ENCODE data around the gene RBBP5.

The RBBP5 gene

GRCh38 chr1:205128050-205128449 is 6.3 kb upstream of the RBBP5 start:
- no peak for DNase-seq

- no peak for DNase-seq
Observed at GRCh38 chr1:205127646-205128045, 5.9 kb upstream of the RBBP5 start.

- no peak for DNase-seq
Observed at GRCh38 chr1:205124726-205125125, 2.9 kb upstream of the RBBP5 start.

GRCh38 chr1:205122489-205122882 is 708 bp upstream of the RBBP5 start:
- no peak for DNase-seq

- DNase-seq = no peak
Observed at GRCh38 chr1:205118752-205119151, 3.0 kb downstream of the RBBP5 start.

- no peak for DNase-seq
Observed at GRCh38 chr1:205111354-205111753, 10.4 kb downstream of the RBBP5 start.

- no peak for DNase-seq
Observed at GRCh38 chr1:205109711-205110110, 12.1 kb downstream of the RBBP5 start.

- DNase-seq = no peak
Observed at GRCh38 chr1:205109269-205109668, 12.5 kb downstream of the RBBP5 start.

- DNase-seq = no peak
Observed at GRCh38 chr1:205108464-205108863, 13.3 kb downstream of the RBBP5 start.

- DNase-seq = no peak
Observed at GRCh38 chr1:205107327-205107726, 14.5 kb downstream of the RBBP5 start.

GRCh38 chr1:205102404-205102803 is 19.4 kb downstream of the RBBP5 start:
- no peak for DNase-seq

GRCh38 chr1:205098242-205098641 is 23.5 kb downstream of the RBBP5 start:
- no peak for DNase-seq

- DNase-seq = no peak
Observed at GRCh38 chr1:205095422-205095821, 26.4 kb downstream of the RBBP5 start.

GRCh38 chr1:205091043-205091740 is 30.6 kb downstream of the RBBP5 start:
- DNase-seq = no peak

GRCh38 chr1:205088341-205088740 is 33.4 kb downstream of the RBBP5 start:
- DNase-seq = no peak

GRCh38 chr1:205084360-205084759 is 37.4 kb downstream of the RBBP5 start, which contains the start of gene TMEM81:
Gene TMEM81, minus strand, starts transcription at chr1:205084460. Its CDS starts 140 bp downstream, at chr1:205084320.
- DNase-seq = no peak

- no peak for DNase-seq
Observed at GRCh38 chr1:205082431-205082830, 39.3 kb downstream of the RBBP5 start.

- no peak for DNase-seq
Observed at GRCh38 chr1:205077934-205078311, 43.9 kb downstream of the RBBP5 start.

- DNase-seq = no peak
Observed at GRCh38 chr1:205077158-205077933, 44.4 kb downstream of the RBBP5 start.

- no peak for DNase-seq
Observed at GRCh38 chr1:205076245-205076761, 45.5 kb downstream of the RBBP5 start.

GRCh38 chr1:205075642-205076155 is 46.1 kb downstream of the RBBP5 start:
- no peak for DNase-seq

- no peak for DNase-seq
Observed at GRCh38 chr1:205074513-205074912, 47.3 kb downstream of the RBBP5 start.

- no peak for DNase-seq
Observed at GRCh38 chr1:205074084-205074483, 47.7 kb downstream of the RBBP5 start.

GRCh38 chr1:205073511-205073910 is 48.3 kb downstream of the RBBP5 start:
- no peak for DNase-seq

Data from NCI-H774 (cell line).